ENCODE results near the gene MRGPRF. TPM values are rescaled to one million over a fixed set of nuclear protein-coding genes. Genes with fewer than 3 reads are reported as not detected.
A peak's percentile ranks its signal among the peaks of the same experiment; 100 is the strongest.

MRGPRF gene
- polyA plus RNA-seq, 1 donor from 2014 or later: not detected

DNA sequence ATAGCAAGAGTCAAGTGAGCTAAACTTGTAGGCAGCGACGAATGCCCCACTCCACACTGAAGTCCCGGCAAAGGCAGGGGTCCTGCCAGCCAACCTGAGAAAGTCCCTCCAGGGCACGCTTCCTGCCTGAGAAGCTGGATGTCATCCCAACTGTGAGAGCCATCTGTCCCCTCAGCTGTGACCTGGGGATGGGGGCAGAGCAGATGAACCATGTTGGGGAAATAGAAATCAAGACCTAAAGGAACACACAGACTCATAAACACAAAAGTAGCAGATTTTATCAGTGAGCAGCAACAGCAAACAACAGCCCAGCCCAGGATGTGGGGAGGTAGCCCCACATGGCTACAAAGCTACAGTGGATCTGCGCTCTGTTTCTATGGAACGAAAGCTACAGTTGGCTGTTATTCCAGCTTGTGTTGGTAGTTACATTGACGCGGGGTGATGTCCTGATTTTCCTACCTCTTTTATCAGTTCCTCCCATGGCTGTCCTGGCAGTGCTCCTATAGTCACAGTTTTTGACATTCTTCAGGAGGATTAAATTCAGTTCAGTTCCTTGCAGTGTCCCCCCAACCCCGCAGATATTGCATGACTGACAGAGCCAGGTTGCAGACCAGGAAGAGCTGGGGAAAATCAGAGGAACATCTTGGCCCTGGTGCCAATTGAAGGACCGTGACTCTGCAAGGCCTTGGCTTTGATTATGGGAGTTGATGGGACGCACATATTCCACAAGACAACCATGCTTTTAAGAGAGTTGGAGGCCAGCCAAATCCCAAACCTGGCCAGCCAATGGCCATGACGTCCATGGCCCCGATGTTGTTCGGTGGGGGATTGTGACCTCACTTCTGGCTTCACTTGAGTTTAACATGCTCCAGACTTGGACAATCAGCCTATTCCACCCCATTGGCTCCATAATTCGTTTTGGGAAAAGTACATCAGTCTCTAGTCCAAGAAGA lies 46.9 kb downstream of the MRGPRF start:
- no peak overlapping the region for H3K27ac Mint-ChIP-seq
- peaks cover 10% of the 10 kb centered on the region for H3K27me3 Mint-ChIP-seq
- H3K36me3 Mint-ChIP-seq: peaks cover 1% of the 10 kb centered on the region
- no peak overlapping the region for H3K4me3 Mint-ChIP-seq
- H3K4me1 Mint-ChIP-seq: peaks cover 3 to 5% (median 3%) of the 10 kb centered on the region in 3 donors
- H3K9me3 Mint-ChIP-seq: no peaks in the 10 kb centered on the region

DNA sequence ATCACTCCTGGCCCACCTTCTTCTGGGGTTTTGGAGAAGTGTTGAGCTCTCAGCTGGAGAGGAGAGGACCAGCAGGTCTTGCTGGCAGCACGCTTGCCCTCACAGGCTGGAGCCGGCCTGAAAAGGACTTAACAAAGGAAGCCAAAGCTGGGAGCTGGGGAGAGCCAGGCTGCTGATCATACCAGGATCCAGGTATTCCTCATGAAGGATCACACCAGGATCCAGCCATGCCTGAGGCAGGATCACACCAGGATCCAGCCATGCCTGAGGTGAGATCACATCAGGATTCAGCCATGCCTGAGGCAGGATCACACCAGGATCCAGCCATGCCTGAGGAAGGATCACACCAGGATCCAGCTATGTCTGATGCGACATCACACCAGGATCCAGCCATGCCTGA lies 49.3 kb downstream of the MRGPRF start:
- Mint-ChIP-seq H3K27ac (no peak overlapping the region), H3K4me1 (peaks cover 3 to 5% (median 3%) of the 10 kb centered on the region in 3 donors), H3K27me3 (peaks cover 9% of the 10 kb centered on the region), H3K4me3 (peak overlapping the region in 1 of 4 donors; percentile 53), H3K9me3 (no peaks in the 10 kb centered on the region), H3K36me3 (peaks cover 1% of the 10 kb centered on the region)

DNA sequence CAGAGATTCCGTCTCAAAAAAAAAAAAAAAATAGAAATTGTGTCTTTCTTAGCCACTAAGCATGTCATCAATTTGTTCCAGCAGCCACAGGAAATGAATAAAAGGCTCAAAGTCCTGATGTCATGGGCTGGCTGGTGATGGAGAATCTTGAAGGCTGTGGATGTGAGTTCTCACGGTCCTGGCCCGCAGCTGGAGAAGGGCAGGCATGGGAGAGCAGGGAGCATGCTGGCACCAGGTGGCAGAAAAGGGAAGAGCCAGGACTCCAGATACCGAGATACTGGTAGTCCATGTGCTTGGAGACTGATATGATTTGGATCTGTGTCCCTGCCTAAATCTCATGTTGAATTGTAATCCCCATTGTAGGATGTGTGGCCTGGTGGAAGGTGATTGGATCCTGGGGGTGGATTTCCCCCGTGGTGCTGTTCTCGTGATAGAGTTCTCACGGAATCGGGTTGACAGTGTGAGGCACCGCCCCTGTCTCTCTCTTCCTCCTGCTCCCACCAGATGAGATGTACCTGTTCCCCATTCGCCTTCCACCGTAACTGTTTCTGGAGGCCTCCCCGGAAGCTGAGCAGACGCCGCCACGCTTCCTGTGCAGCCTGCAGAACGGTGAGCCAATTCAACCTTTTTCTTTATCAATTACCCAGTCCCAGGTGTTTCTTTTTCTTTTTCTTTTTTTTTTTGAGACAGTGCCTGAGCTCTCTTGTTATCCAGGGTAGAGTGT lies 50.4 kb downstream of the MRGPRF start:
- Mint-ChIP-seq H3K27ac (peak overlapping the region in 2 of 3 donors; percentile 41 to 60), H3K9me3 (peaks cover 0 to 1% (median 0%) of the 10 kb centered on the region in 3 donors), H3K36me3 (peaks cover 1% of the 10 kb centered on the region), H3K4me1 (peaks cover 3 to 5% (median 3%) of the 10 kb centered on the region in 3 donors), H3K27me3 (peaks cover 7% of the 10 kb centered on the region), H3K4me3 (peak overlapping the region in 2 of 4 donors; percentile 57 to 59)

DNA sequence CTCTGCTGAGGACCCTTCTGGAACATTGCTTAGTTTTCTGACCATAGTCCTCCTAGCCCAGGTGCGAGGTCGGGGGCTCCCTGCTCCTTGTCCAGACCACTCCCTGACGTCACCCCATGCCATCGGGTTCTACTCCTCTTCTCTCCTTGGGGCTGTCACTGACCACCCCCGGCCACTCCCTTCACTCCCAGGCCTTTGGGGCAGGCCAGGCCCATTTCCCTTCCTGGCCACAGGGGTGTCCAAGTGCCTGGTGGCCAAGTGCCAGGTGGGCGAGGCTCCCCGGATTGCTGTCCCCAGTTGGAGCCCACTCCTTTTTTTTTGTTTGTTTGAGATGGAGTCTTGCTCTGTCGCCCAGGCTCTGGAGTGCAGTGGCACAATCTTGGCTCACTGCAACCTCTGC lies 51.8 kb downstream of the MRGPRF start:
- no peak overlapping the region for H3K27ac Mint-ChIP-seq
- no peaks in the 10 kb centered on the region for H3K36me3 Mint-ChIP-seq
- H3K4me3 Mint-ChIP-seq: no peak overlapping the region
- H3K9me3 Mint-ChIP-seq: peaks cover 0 to 1% (median 0%) of the 10 kb centered on the region in 3 donors
- peaks cover 5% of the 10 kb centered on the region for H3K27me3 Mint-ChIP-seq
- peaks cover 3 to 5% (median 3%) of the 10 kb centered on the region in 3 donors for H3K4me1 Mint-ChIP-seq

DNA sequence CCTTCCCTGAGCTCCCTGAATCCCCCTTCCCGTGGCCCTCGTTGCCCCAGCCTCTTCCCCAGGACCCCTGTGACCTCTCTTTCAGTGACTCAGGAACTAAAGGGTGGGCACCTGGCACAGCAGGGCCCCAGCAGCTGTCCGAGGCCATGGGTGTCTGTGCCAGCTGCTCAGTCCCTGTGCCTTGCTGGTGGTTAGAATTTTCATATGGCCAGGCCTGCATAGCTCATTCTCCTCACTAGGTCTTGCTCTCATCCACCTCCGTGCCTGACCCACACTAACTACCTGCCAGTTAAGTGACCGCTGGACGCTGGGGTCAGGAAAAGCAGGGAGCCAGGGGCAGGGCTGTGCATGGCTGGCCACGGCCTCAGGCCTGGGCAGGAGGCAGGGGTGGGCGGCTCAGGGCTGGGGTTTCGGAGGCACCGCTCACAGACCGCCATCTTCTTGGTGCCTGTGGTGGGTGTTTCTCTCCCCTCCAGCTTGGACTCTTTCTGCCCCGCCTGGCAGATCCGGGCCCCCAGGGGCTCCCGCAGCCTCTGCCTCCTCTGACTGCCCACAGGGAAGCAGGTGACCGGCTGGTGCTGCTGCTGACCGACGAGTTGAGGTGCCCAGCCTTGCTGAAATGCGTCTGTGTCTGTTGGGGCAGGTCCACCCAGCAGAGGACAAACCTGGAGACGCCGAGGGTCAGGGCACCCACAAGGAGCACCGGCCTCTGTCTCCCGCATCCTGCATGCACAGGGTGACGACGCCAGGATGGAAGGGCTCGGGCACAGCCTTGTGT lies 52.6 kb downstream of the MRGPRF start:
- Mint-ChIP-seq H3K4me1 (peaks cover 3 to 5% (median 3%) of the 10 kb centered on the region in 3 donors), H3K27me3 (peaks cover 5% of the 10 kb centered on the region), H3K9me3 (peaks cover 0 to 1% (median 0%) of the 10 kb centered on the region in 3 donors), H3K27ac (no peak overlapping the region), H3K36me3 (no peaks in the 10 kb centered on the region), H3K4me3 (no peak overlapping the region)

DNA sequence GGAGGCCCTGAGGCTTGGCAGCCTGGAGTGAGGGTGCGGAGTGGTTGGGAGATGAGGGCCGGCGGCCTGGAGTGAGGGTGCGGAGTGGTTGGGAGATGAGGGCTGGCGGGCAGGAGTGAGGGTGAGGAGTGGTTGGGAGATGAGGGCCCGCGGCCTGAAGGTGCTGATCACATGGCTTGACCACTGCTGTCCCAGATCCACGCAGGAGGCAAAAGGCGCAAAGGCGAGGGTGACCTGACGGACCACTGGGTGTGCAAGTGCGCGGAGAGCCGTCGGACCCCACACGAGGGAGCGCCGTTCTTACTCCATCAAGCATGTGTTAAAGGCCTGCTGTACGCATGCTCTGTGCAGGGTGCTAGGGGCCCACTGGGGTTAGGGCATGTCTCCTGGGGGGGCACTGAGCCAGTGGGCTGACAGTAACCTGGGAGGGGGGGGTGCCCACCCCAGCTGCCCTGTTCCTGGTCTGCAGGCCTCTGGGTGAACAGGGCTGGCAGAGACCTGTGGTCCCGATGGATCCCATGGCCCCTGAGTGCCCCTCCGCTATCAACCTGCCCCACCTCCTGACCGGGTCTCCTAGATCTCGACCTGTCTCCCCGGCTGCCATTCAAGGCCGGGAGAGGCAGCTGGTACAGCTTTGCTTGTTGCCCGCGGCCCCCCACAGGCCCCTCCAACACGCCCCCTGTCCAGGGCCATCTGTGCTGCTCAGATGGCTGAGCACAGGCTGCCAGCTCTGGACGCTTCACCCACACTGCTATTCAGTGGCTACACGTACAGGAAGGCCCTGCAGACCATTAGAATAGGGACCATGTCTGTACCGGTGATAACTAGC lies 53.4 kb downstream of the MRGPRF start:
- Mint-ChIP-seq H3K9me3 (peaks cover 0 to 1% (median 0%) of the 10 kb centered on the region in 3 donors), H3K4me3 (no peak overlapping the region), H3K27ac (no peak overlapping the region), H3K4me1 (peaks cover 5 to 6% (median 5%) of the 10 kb centered on the region in 3 donors), H3K27me3 (peaks cover 5% of the 10 kb centered on the region), H3K36me3 (no peaks in the 10 kb centered on the region)

DNA sequence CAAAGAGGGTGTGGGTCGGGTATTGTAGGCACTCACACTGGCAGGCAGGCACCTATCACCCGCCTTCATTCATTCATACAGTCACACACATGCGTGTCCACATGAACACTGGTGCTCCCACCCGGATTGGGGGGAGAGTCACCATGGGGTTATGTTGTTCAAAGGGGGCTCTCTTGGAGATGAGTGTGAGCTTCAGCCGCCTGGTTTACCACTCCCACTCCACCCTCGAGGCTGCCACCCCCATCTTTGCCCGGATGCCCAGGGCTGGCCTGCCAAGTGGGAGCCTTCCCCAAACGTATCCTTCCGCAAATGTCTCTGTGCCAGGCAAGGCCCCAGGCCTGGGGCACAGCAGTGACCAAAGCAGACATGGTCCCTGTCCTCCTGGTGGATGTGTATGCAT lies 54.8 kb downstream of the MRGPRF start:
- no peak overlapping the region for H3K4me3 Mint-ChIP-seq
- peaks cover 5 to 6% (median 5%) of the 10 kb centered on the region in 3 donors for H3K4me1 Mint-ChIP-seq
- H3K9me3 Mint-ChIP-seq: peaks cover 0 to 1% (median 0%) of the 10 kb centered on the region in 3 donors
- H3K27me3 Mint-ChIP-seq: peaks cover 10% of the 10 kb centered on the region
- H3K36me3 Mint-ChIP-seq: no peaks in the 10 kb centered on the region
- H3K27ac Mint-ChIP-seq: no peak overlapping the region

DNA sequence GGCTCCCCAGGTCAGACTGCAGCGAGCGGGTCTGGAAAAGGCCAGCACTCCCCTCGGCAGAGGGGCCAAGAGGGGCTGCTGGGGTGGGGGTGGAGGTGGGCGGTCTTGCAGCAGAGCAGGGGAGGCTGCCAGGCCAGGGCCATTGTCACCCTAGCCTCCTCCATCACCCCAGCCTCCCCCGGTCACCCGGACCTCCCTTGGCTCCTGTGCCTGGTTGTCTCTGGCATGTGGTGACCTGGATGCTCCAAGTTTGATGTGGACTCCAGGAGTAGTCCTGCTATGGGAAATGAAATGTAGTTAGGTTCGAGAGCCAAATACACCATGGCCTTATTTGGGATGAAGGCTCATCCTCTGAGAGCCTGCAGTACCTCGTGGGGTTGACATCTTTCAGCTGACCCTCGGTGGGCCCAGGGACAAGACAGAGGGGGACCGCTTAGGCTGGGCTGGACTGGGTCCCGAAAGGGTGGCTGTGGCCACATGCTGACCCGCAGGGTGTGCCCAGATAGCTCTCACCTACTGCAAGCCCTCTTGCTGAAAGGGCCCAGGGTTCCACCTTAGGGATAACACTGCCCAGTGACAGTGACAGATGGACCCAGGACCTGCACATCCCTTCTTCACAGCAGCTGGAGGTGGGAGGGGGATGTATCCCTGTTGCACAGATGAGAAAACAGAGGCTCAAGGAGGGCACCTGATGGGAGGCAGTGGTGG lies 56.3 kb downstream of the MRGPRF start:
- H3K36me3 Mint-ChIP-seq: no peaks in the 10 kb centered on the region
- no peak overlapping the region for H3K4me3 Mint-ChIP-seq
- peaks cover 7% of the 10 kb centered on the region for H3K27me3 Mint-ChIP-seq
- no peak overlapping the region for H3K27ac Mint-ChIP-seq
- H3K9me3 Mint-ChIP-seq: peaks cover 0 to 1% (median 0%) of the 10 kb centered on the region in 3 donors
- peaks cover 0 to 3% (median 2%) of the 10 kb centered on the region in 3 donors for H3K4me1 Mint-ChIP-seq

DNA sequence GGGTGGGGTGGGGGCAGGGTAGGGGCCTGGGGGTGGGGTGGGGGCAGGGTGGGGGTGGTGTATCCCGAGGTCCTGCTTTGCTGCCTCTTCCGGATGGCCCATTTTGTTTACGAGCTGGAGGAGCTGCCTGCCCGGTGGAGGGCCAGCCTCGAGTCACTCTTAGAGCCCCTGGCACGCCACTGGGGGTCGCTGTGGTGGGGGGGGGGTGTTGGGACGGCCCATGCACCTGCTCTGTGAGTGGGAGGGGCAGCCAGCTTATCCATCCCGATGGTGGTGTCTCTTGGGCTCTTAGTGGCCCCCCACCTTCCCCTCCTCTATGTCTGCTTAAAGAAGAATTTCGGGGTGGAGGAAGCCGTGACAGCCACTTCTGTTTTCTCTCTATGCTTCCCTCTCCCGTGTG lies 56.9 kb downstream of the MRGPRF start:
- H3K4me3 Mint-ChIP-seq: no peak overlapping the region
- no peaks in the 10 kb centered on the region for H3K36me3 Mint-ChIP-seq

DNA sequence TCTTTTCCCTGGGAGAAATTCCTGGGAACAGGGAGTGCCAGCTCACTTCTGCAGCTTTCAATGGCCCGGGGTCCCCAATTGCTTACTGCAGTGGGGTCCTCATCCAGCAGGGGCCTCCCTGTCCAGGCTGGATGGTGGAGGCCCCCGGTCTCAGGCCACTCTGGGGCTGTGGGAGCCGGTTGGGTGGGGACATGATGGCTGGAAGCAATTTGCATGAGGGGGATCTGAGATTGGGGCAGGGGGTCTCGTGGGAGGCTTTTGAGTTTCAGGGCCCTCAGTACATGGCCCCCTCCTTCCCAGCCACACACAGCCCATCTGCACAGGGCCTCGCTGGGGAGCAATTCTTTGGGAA lies 57.5 kb downstream of the MRGPRF start:
- H3K4me1 Mint-ChIP-seq: peaks cover 0 to 3% (median 2%) of the 10 kb centered on the region in 3 donors
- H3K4me3 Mint-ChIP-seq: peak overlapping the region in 1 of 4 donors; percentile 18
- H3K27ac Mint-ChIP-seq: no peak overlapping the region
- no peaks in the 10 kb centered on the region for H3K36me3 Mint-ChIP-seq
- H3K27me3 Mint-ChIP-seq: peaks cover 7% of the 10 kb centered on the region
- peaks cover 0 to 1% (median 0%) of the 10 kb centered on the region in 3 donors for H3K9me3 Mint-ChIP-seq

More for the DNA sequence above, 56.9 kb downstream of the MRGPRF start:
- Mint-ChIP-seq H3K4me1 (peaks cover 0 to 3% (median 2%) of the 10 kb centered on the region in 3 donors), H3K27ac (no peak overlapping the region), H3K27me3 (peaks cover 7% of the 10 kb centered on the region), H3K9me3 (peaks cover 0 to 1% (median 0%) of the 10 kb centered on the region in 3 donors)

DNA sequence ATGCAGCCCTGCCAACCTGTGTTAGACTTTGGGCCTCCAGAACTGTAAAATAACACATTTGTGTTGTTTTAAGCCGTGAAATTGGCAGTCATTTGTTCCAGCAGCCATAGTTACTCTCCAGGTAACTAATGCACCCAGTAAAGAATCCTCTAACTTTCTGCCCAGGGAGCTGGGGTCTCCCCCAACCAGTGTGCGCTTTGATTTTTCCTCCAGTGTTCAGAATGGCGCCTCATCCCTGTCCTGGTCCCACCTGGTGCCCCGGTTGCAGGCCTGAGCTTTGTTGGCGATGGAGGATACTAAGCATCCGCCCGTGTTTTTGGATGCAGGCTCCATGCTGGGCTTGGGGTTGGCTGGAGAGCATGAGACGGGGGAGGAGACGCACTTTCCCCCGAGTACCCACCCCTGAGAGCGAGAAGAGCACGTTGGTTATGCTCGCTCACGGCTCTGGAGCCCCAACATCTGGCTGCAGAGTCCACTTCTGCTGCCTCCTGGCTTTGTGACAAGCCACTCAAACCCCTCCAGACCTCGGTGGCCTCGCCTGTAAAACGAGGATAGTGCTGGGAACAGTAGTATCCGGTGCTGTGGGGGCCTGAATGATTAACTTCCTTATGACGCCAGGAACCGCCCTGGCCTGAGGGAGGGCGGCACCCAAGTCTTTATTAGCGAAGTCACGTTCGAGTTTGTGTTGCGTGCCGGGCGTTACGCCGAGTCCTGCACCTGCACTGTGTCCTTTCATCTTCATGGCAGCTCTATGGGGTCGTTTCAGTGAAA lies 58.0 kb downstream of the MRGPRF start:
- Mint-ChIP-seq H3K27me3 (peaks cover 7% of the 10 kb centered on the region), H3K27ac (no peak overlapping the region), H3K4me3 (peak overlapping the region in 1 of 4 donors; percentile 18), H3K36me3 (no peaks in the 10 kb centered on the region), H3K9me3 (peaks cover 0 to 1% (median 0%) of the 10 kb centered on the region in 3 donors), H3K4me1 (peaks cover 0 to 3% (median 2%) of the 10 kb centered on the region in 3 donors)
